GM23248 (cell line): ENCODE data around the gene PTPRB. TPM values are rescaled to one million over a fixed set of nuclear protein-coding genes. Genes with fewer than 3 reads are reported as not detected.

Source experiments
- DNase-seq: peaks from one replicate; pipeline ENCODE4 v3.0.0-alpha.2; 2015
- H2AFZ ChIP-seq: fragments of 200-600 bp; sonication (generic); 2 replicates; pipeline ENCODE4 v1.6.1; 2016; ENCODE audit warnings: antibody characterized with exemption
- H3F3A ChIP-seq: fragments of 200-600 bp; sonication (generic); 2 replicates; pipeline ENCODE4 v1.6.1; 2016; ENCODE audit warnings: mild to moderate bottlenecking, antibody characterized with exemption, mixed run types; ENCODE audit not compliant: insufficient read depth
- H3K27ac ChIP-seq: fragments of 200-600 bp; sonication (generic); 2 replicates; pipeline ENCODE4 v1.5.1; 2016; ENCODE audit warnings: mild to moderate bottlenecking
- H3K27me3 ChIP-seq: fragments of 200-600 bp; sonication (generic); replicated peaks from 2 replicates; pipeline ENCODE4 v1.6.1; 2016; ENCODE audit warnings: mild to moderate bottlenecking; ENCODE audit not compliant: insufficient read depth
- H3K36me3 ChIP-seq: fragments of 200-600 bp; sonication (generic); 2 replicates; pipeline ENCODE4 v1.6.1; 2016; ENCODE audit warnings: low read depth, mild to moderate bottlenecking
- H3K4me1 ChIP-seq: fragments of 200-600 bp; sonication (generic); 2 replicates; pipeline ENCODE4 v1.6.1; 2016; ENCODE audit warnings: mild to moderate bottlenecking; ENCODE audit not compliant: insufficient read depth
- H3K4me2 ChIP-seq: fragments of 200-600 bp; sonication (generic); one replicate; pipeline ENCODE4 v1.6.1; 2016; ENCODE audit warnings: mild to moderate bottlenecking; ENCODE audit not compliant: unreplicated experiment
- H3K4me3 ChIP-seq: fragments of 200-600 bp; sonication (generic); 2 replicates; pipeline ENCODE4 v1.5.1; 2016; ENCODE audit warnings: mild to moderate bottlenecking
- H3K79me2 ChIP-seq: fragments of 200-600 bp; sonication (generic); 2 replicates; pipeline ENCODE4 v1.6.1; 2016; ENCODE audit warnings: mild to moderate bottlenecking; ENCODE audit not compliant: insufficient read depth
- H3K9ac ChIP-seq: fragments of 200-600 bp; sonication (generic); 2 replicates; pipeline ENCODE4 v1.6.1; 2016; ENCODE audit warnings: mild to moderate bottlenecking
- H3K9me2 ChIP-seq: fragments of 200-600 bp; sonication (generic); 2 replicates; pipeline ENCODE4 v1.6.1; 2016; ENCODE audit warnings: mixed run types, mild to moderate bottlenecking, moderate library complexity; ENCODE audit not compliant: insufficient read depth
- H3K9me3 ChIP-seq: fragments of 200-600 bp; sonication (generic); one replicate; pipeline ENCODE4 v1.6.1; 2017; ENCODE audit warnings: low read depth
- H4K20me1 ChIP-seq: fragments of 200-600 bp; sonication (generic); 2 replicates; pipeline ENCODE4 v1.6.0; 2016; ENCODE audit not compliant: insufficient read depth
- EZH2 ChIP-seq: fragments of 200-600 bp; sonication (generic); IDR thresholded peaks from 2 replicates; pipeline ENCODE4 v1.6.1; 2018; ENCODE audit warnings: antibody characterized with exemption, mild to moderate bottlenecking; ENCODE audit not compliant: insufficient read depth, poor library complexity, severe bottlenecking
- EZH2phosphoT487 ChIP-seq: fragments of 200-600 bp; sonication (generic); IDR thresholded peaks from 2 replicates; pipeline ENCODE4 v1.6.1; 2018; ENCODE audit warnings: antibody characterized with exemption, moderate library complexity, mild to moderate bottlenecking, low read depth; ENCODE audit not compliant: insufficient read depth
- WGBS, 2 experiments: methylation state at CpG; one replicate each; pipeline ENCODE4 v1.1.6; 2015 to 2017; ENCODE audit warnings: low lambda C conversion rate in 2 of 2, low coverage in 1 of 2; ENCODE audit errors: missing lambda C conversion rate in 2 of 2; 5-methylcytosine and 5-hydroxymethylcytosine counted together
- in situ Hi-C: fragments of 300-500 bp; cut with MboI; formaldehyde crosslinking; loops from 2 replicates; pipeline ENCODE4 v1.15.0; 2020
- polyA plus RNA-seq: library from polyadenylated mRNA; unstranded; fragments of >200 nt; fragmentation: Nextera tagmentation; extraction: Ambion mirVana; gene quantifications from 2 replicates; pipeline ENCODE4 v1.2.1, GENCODE V29; 2016
- total RNA-seq: library from RNA; depleted of rRNA; stranded (reverse); fragments of >200 nt; shearing (Covaris generic); gene quantifications from 2 replicates; pipeline ENCODE4 v1.2.3, GENCODE V29; 2014

Gene PTPRB
- total and polyA plus RNA-seq, 2 experiments from 2014 or later = 3.8 to 4.4 TPM

GRCh38 chr12:70469221-70469820, 167.9 kb downstream of the PTPRB start:
- no peaks in the 10 kb centered on the region for H3K9me3 ChIP-seq
- no peak for DNase-seq
- H3K4me2 ChIP-seq = no peak overlapping the region
- H3K79me2 ChIP-seq = no peaks in the 10 kb centered on the region
- H3K4me1 ChIP-seq = no peaks in the 10 kb centered on the region
- H3K27me3 ChIP-seq = no peaks in the 10 kb centered on the region
- no peaks in the 10 kb centered on the region for H3K36me3 ChIP-seq
- H3K9me2 ChIP-seq = no peaks in the 10 kb centered on the region
- 63 to 68% methylated on average over 12 of the region's 12 CpGs for WGBS, 2 experiments
- H4K20me1 ChIP-seq = no peaks in the 10 kb centered on the region
- no peak overlapping the region for H3K9ac ChIP-seq
- no peaks in the 10 kb centered on the region for H3F3A ChIP-seq
- no peak overlapping the region for H2AFZ ChIP-seq
- H3K27ac ChIP-seq = no peak overlapping the region
- in situ Hi-C loops = no loop called here
- no peak overlapping the region for H3K4me3 ChIP-seq
- TF ChIP-seq EZH2 (no peak), EZH2phosphoT487 (no peak)

- Histone ChIP-seq H3F3A (no peaks in the 10 kb centered on the region), H3K9me3 (no peaks in the 10 kb centered on the region), H3K9ac (no peak overlapping the region), H3K27me3 (no peaks in the 10 kb centered on the region), H3K79me2 (no peaks in the 10 kb centered on the region), H3K4me3 (no peak overlapping the region), H3K4me2 (no peak overlapping the region), H3K36me3 (no peaks in the 10 kb centered on the region), H3K4me1 (no peaks in the 10 kb centered on the region), H2AFZ (no peak overlapping the region), H3K27ac (no peak overlapping the region), H3K9me2 (no peaks in the 10 kb centered on the region), H4K20me1 (no peaks in the 10 kb centered on the region)
- in situ Hi-C loops = no loop called here
- WGBS, 2 experiments = 79 to 80% methylated on average over 1 to 3 of the region's 3 CpGs
- no peak for TF ChIP-seq EZH2phosphoT487
- TF ChIP-seq EZH2 = no peak
- no peak for DNase-seq
Observed at GRCh38 chr12:70468741-70469140, 168.5 kb downstream of the PTPRB start.

- H3K27ac ChIP-seq = no peak overlapping the region
- no peak overlapping the region for H3K4me2 ChIP-seq
- no peaks in the 10 kb centered on the region for H3K27me3 ChIP-seq
- H3K9me3 ChIP-seq = no peaks in the 10 kb centered on the region
- no peak overlapping the region for H3K4me3 ChIP-seq
- H3K79me2 ChIP-seq = no peaks in the 10 kb centered on the region
- H4K20me1 ChIP-seq = no peaks in the 10 kb centered on the region
- H3F3A ChIP-seq = no peaks in the 10 kb centered on the region
- no peak overlapping the region for H2AFZ ChIP-seq
- H3K36me3 ChIP-seq = no peaks in the 10 kb centered on the region
- 43 to 46% methylated on average over 10 of the region's 10 CpGs for WGBS, 2 experiments
- H3K9ac ChIP-seq = no peak overlapping the region
- in situ Hi-C loops = no loop called here
- no peaks in the 10 kb centered on the region for H3K9me2 ChIP-seq
- no peaks in the 10 kb centered on the region for H3K4me1 ChIP-seq
- DNase-seq = no peak
- no peak for TF ChIP-seq EZH2phosphoT487
- TF ChIP-seq EZH2 = no peak
Observed at GRCh38 chr12:70467918-70468733, 169.1 kb downstream of the PTPRB start.

GRCh38 chr12:70467476-70467875, 169.8 kb downstream of the PTPRB start:
- in situ Hi-C loops = no loop called here

More at GRCh38 chr12:70467476-70467875, 169.8 kb downstream of the PTPRB start:
- H3K9me2 ChIP-seq = no peaks in the 10 kb centered on the region
- 24 to 26% methylated on average over 2 of the region's 2 CpGs for WGBS, 2 experiments
- H3F3A ChIP-seq = no peaks in the 10 kb centered on the region
- H3K4me3 ChIP-seq = no peak overlapping the region
- H3K27me3 ChIP-seq = no peaks in the 10 kb centered on the region
- no peak for DNase-seq
- H3K9ac ChIP-seq = no peak overlapping the region
- no peaks in the 10 kb centered on the region for H3K9me3 ChIP-seq
- H3K79me2 ChIP-seq = no peaks in the 10 kb centered on the region
- H3K36me3 ChIP-seq = no peaks in the 10 kb centered on the region
- H3K4me1 ChIP-seq = no peaks in the 10 kb centered on the region
- TF ChIP-seq EZH2phosphoT487 (no peak), EZH2 (no peak)
- H4K20me1 ChIP-seq = no peaks in the 10 kb centered on the region
- H3K27ac ChIP-seq = no peak overlapping the region
- H2AFZ ChIP-seq = no peak overlapping the region
- H3K4me2 ChIP-seq = no peak overlapping the region
